SK-N-SH (cell line): ENCODE results near the gene ADGRE2. TPM values are rescaled to one million over a fixed set of nuclear protein-coding genes. Genes with fewer than 3 reads are reported as not detected.

Experiments
- CTCF ChIA-PET: fragments of 300-600, 350-600 bp; formaldehyde crosslinking; extraction: SDS; loops from one replicate; lab custom pipeline; 2021; lab: Yijun Ruan, JAX
- POLR2A ChIA-PET: fragments of 350-600 bp; sonication (Branson Sonifier 250); formaldehyde crosslinking; extraction: SDS; loops from one replicate; lab custom pipeline; 2020; ENCODE audit warnings: antibody characterized with exemption, inconsistent platforms; lab: Yijun Ruan, JAX
- DNase-seq: peaks from one replicate; pipeline ENCODE4 v3.0.0; 2012
- H2AFZ ChIP-seq: fragments of 200-600 bp; sonication (generic); 2 replicates; pipeline ENCODE4 v1.8.1; 2016; ENCODE audit warnings: antibody characterized with exemption, mild to moderate bottlenecking, low read depth
- H3F3A ChIP-seq: fragments of 200-600 bp; sonication (generic); replicated peaks from 2 replicates; pipeline ENCODE3; 2016; ENCODE audit warnings: antibody characterized with exemption, mild to moderate bottlenecking; ENCODE audit not compliant: insufficient read depth
- H3K27ac ChIP-seq, 2 experiments: fragments of 200-500 bp in 1 of 2; fragments of 200-600 bp in 1 of 2; sonication (Bioruptor generic) in 1 of 2; sonication (generic), shearing (Covaris generic) in 1 of 2; 2 replicates each; pipeline versions ENCODE4 v1.5.1 to v1.6.1; 2014 to 2016; ENCODE audit warnings: low read depth in 2 of 2, inconsistent platforms in 1 of 2, low read length in 1 of 2, mild to moderate bottlenecking in 1 of 2, mixed read lengths in 1 of 2
- H3K27me3 ChIP-seq: fragments of 200-600 bp; sonication (generic), shearing (Covaris generic); 2 replicates; pipeline ENCODE4 v1.6.1; 2016; ENCODE audit warnings: mixed run types; ENCODE audit not compliant: insufficient read depth
- H3K36me3 ChIP-seq, 2 experiments: fragments of 200-500 bp in 1 of 2; fragments of 200-600 bp in 1 of 2; sonication (Bioruptor generic) in 1 of 2; sonication (generic) in 1 of 2; replicated peaks in 1 of 2; 2 replicates each; pipeline versions ENCODE3 to v1.5.1; 2014 to 2016; ENCODE audit warnings: low read length in 1 of 2, mild to moderate bottlenecking in 1 of 2; ENCODE audit not compliant: insufficient read depth in 2 of 2, control insufficient read depth in 1 of 2
- H3K4me1 ChIP-seq, 2 experiments: fragments of 200-500 bp in 1 of 2; fragments of 200-600 bp in 1 of 2; sonication (Bioruptor generic) in 1 of 2; sonication (generic), shearing (Covaris generic) in 1 of 2; 2 replicates each; pipeline versions ENCODE4 v1.5.1 to v1.6.1; 2014 to 2016; ENCODE audit warnings: low read depth in 1 of 2, low read length in 1 of 2, mixed run types in 1 of 2; ENCODE audit not compliant: insufficient read depth in 2 of 2, control insufficient read depth in 1 of 2
- H3K4me2 ChIP-seq: fragments of 200-600 bp; sonication (generic), shearing (Covaris generic); 2 replicates; pipeline ENCODE4 v1.6.1; 2017; ENCODE audit warnings: mixed run types
- H3K4me3 ChIP-seq, 2 experiments: fragments of 200-500 bp in 1 of 2; fragments of 200-600 bp in 1 of 2; sonication (Bioruptor generic) in 1 of 2; sonication (generic), shearing (Covaris generic) in 1 of 2; 2 replicates each; pipeline versions ENCODE4 v1.5.1 to v1.8.1; 2014 to 2016; ENCODE audit warnings: low read depth in 2 of 2, inconsistent platforms in 1 of 2, low read length in 1 of 2, mild to moderate bottlenecking in 1 of 2, mixed read lengths in 1 of 2, moderate library complexity in 1 of 2
- H3K79me2 ChIP-seq: fragments of 200-600 bp; sonication (generic); 2 replicates; pipeline ENCODE4 v1.8.1; 2017; ENCODE audit warnings: mild to moderate bottlenecking; ENCODE audit not compliant: insufficient read depth
- H3K9ac ChIP-seq: fragments of 200-600 bp; sonication (generic); 2 replicates; pipeline ENCODE4 v1.6.1; 2017; ENCODE audit warnings: mixed run types
- H3K9me2 ChIP-seq: fragments of 200-600 bp; sonication (generic); 2 replicates; pipeline ENCODE4 v1.6.1; 2017; ENCODE audit warnings: mixed run types
- H3K9me3 ChIP-seq: fragments of 200-600 bp; sonication (generic); 2 replicates; pipeline ENCODE4 v1.6.1; 2017; ENCODE audit warnings: mixed run types, mild to moderate bottlenecking, moderate library complexity
- H4K20me1 ChIP-seq: fragments of 200-600 bp; sonication (generic); 2 replicates; pipeline ENCODE4 v1.6.1; 2017; ENCODE audit warnings: mild to moderate bottlenecking, mixed run types; ENCODE audit not compliant: insufficient read depth
- FOSL2 ChIP-seq: IDR thresholded peaks from 2 replicates; pipeline ENCODE4 v1.4.0; 2012; ENCODE audit warnings: low read depth, mild to moderate bottlenecking, moderate library complexity, borderline replicate concordance
- GATA2 ChIP-seq: sonication (generic); formaldehyde crosslinking; IDR thresholded peaks from 2 replicates; pipeline ENCODE4 v1.5.0; 2020; ENCODE audit warnings: mild to moderate bottlenecking, missing genetic modification reagents
- JUND ChIP-seq: IDR thresholded peaks from 2 replicates; pipeline ENCODE4 v1.4.0; 2012
- MEF2A ChIP-seq: IDR thresholded peaks from 2 replicates; pipeline ENCODE4 v1.4.0; 2012; ENCODE audit warnings: low read depth, borderline replicate concordance
- MXI1 ChIP-seq: IDR thresholded peaks from 2 replicates; pipeline ENCODE4 v1.6.1; 2012; ENCODE audit warnings: mild to moderate bottlenecking, low read depth, low read length, improper control_type of control experiment
- NFIC ChIP-seq: IDR thresholded peaks from 2 replicates; pipeline ENCODE4 v1.4.0; 2012; ENCODE audit warnings: borderline replicate concordance
- NRF1 ChIP-seq: IDR thresholded peaks from 2 replicates; pipeline ENCODE4 v1.6.1; 2012; ENCODE audit warnings: low read depth, mild to moderate bottlenecking, low read length
- RFX5 ChIP-seq: IDR thresholded peaks from 2 replicates; pipeline ENCODE4 v1.6.1; 2012; ENCODE audit warnings: mild to moderate bottlenecking, improper control_type of control experiment, low read length
- RXRA ChIP-seq: IDR thresholded peaks from 2 replicates; pipeline ENCODE4 v1.4.0; 2012; ENCODE audit warnings: low read depth, mild to moderate bottlenecking, borderline replicate concordance
- SIN3A ChIP-seq: IDR thresholded peaks from 2 replicates; pipeline ENCODE4 v1.6.1; 2012; ENCODE audit warnings: low read depth, mild to moderate bottlenecking, low read length, moderate library complexity, borderline replicate concordance
- SMC3 ChIP-seq: IDR thresholded peaks from 2 replicates; pipeline ENCODE4 v1.6.1; 2012; ENCODE audit warnings: low read depth, low read length, improper control_type of control experiment
- TEAD4 ChIP-seq: IDR thresholded peaks from 2 replicates; pipeline ENCODE4 v1.4.0; 2012; ENCODE audit warnings: mild to moderate bottlenecking, borderline replicate concordance; ENCODE audit not compliant: insufficient read depth
- WGBS: methylation state at CpG from one replicate; pipeline ENCODE4 v1.1.6; 2017; ENCODE audit warnings: low lambda C conversion rate; 5-methylcytosine and 5-hydroxymethylcytosine counted together
- polyA plus RNA-seq, 3 experiments: library from polyadenylated mRNA; depleted of rRNA; stranded (reverse); fragments of >200 nt; gene quantifications; 2 replicates each; pipeline ENCODE4 v1.2.3, GENCODE V29; 2012
- small RNA-seq, 7 experiments: library from RNA; depleted of rRNA; stranded (forward); fragments of <200 nt; gene quantifications; one replicate each; pipeline ENCODE3, GENCODE V24; 2012
- TF ChIP-seq, protein P1 (sequence below): IDR thresholded peaks from 2 replicates; pipeline ENCODE4 v1.4.0; 2012; ENCODE audit warnings: low read depth
- TF ChIP-seq, protein P2 (sequence below): IDR thresholded peaks from 2 replicates; pipeline ENCODE4 v1.4.0; 2012; ENCODE audit warnings: low read depth, borderline replicate concordance
- TF ChIP-seq, protein P3 (sequence below): IDR thresholded peaks from 2 replicates; pipeline ENCODE4 v1.6.1; 2012; ENCODE audit warnings: mild to moderate bottlenecking, low read depth, low read length, moderate library complexity
- TF ChIP-seq, protein P4 (sequence below): fragments of 150-350 bp; IDR thresholded peaks from 2 replicates; pipeline ENCODE4 v1.6.1; 2017; ENCODE audit warnings: antibody characterized with exemption, low read length, low read depth, borderline replicate concordance

The ADGRE2 gene
- polyA plus RNA-seq, 1 of the 3 experiments (the other 2 are of a cell fraction) = 0.02 TPM

DNA sequence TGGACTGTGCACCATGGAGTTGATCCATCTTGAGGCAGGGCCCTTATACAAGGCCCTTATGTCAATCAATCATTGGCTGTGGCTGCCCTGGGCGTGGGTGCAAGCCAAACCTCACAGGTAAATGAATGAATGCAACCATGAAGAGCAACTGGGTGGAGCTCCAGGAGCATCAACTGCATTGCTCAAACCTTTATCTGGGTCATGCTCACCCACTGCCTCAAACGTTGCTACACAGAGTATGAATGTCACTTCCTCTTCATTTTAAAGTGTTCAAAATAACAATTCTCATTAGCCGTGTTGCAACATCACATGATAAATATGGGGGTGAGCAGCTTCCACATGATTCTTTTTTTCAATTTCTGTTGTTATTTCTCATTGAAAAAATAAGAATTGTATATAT lies 94.9 kb downstream of the ADGRE2 start:
- no peaks in the 10 kb centered on the region for H3K4me1 ChIP-seq
- no peaks in the 10 kb centered on the region for H4K20me1 ChIP-seq
- no peak overlapping the region for H2AFZ ChIP-seq
- no peaks in the 10 kb centered on the region for H3K9me2 ChIP-seq
- TF ChIP-seq SIN3A (no peak), RFX5 (no peak), TEAD4 (no peak), RXRA (no peak), GATA2 (CRISPR knock-in tag) (no peak), JUND (no peak), NRF1 (no peak), NFIC (no peak), MEF2A (no peak), FOSL2 (no peak), MXI1 (no peak), SMC3 (no peak)
- TF ChIP-seq, protein P1, sequence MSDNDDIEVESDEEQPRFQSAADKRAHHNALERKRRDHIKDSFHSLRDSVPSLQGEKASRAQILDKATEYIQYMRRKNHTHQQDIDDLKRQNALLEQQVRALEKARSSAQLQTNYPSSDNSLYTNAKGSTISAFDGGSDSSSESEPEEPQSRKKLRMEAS = no peak
- TF ChIP-seq, protein P2, sequence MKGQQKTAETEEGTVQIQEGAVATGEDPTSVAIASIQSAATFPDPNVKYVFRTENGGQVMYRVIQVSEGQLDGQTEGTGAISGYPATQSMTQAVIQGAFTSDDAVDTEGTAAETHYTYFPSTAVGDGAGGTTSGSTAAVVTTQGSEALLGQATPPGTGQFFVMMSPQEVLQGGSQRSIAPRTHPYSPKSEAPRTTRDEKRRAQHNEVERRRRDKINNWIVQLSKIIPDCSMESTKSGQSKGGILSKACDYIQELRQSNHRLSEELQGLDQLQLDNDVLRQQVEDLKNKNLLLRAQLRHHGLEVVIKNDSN = no peak
- TF ChIP-seq, protein P3, sequence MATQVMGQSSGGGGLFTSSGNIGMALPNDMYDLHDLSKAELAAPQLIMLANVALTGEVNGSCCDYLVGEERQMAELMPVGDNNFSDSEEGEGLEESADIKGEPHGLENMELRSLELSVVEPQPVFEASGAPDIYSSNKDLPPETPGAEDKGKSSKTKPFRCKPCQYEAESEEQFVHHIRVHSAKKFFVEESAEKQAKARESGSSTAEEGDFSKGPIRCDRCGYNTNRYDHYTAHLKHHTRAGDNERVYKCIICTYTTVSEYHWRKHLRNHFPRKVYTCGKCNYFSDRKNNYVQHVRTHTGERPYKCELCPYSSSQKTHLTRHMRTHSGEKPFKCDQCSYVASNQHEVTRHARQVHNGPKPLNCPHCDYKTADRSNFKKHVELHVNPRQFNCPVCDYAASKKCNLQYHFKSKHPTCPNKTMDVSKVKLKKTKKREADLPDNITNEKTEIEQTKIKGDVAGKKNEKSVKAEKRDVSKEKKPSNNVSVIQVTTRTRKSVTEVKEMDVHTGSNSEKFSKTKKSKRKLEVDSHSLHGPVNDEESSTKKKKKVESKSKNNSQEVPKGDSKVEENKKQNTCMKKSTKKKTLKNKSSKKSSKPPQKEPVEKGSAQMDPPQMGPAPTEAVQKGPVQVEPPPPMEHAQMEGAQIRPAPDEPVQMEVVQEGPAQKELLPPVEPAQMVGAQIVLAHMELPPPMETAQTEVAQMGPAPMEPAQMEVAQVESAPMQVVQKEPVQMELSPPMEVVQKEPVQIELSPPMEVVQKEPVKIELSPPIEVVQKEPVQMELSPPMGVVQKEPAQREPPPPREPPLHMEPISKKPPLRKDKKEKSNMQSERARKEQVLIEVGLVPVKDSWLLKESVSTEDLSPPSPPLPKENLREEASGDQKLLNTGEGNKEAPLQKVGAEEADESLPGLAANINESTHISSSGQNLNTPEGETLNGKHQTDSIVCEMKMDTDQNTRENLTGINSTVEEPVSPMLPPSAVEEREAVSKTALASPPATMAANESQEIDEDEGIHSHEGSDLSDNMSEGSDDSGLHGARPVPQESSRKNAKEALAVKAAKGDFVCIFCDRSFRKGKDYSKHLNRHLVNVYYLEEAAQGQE = no peak
- TF ChIP-seq, protein P4, sequence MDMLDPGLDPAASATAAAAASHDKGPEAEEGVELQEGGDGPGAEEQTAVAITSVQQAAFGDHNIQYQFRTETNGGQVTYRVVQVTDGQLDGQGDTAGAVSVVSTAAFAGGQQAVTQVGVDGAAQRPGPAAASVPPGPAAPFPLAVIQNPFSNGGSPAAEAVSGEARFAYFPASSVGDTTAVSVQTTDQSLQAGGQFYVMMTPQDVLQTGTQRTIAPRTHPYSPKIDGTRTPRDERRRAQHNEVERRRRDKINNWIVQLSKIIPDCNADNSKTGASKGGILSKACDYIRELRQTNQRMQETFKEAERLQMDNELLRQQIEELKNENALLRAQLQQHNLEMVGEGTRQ = no peak
- H3K27ac ChIP-seq = no peak overlapping the region
- H3K9me3 ChIP-seq = no peaks in the 10 kb centered on the region
- H3F3A ChIP-seq = peaks cover 2% of the 10 kb centered on the region
- CTCF ChIA-PET = interaction anchor here (1.0 to 10.2 kb wide), 3 partner anchors 10 to 111 kb away, joined by 3 to 123 read pairs (median 21); partner anchors contain the start of genes ADGRE3 and NDUFB7
- 10% methylated on average over 2 of the region's 3 CpGs for WGBS
- no peaks in the 10 kb centered on the region for H3K79me2 ChIP-seq
- DNase-seq = no peak
- peaks cover 21% of the 10 kb centered on the region; the same call in 1 of the 2 replicates for H3K27me3 ChIP-seq
- POLR2A ChIA-PET = no interaction called here
- no peak overlapping the region for H3K4me3 ChIP-seq
- H3K9ac ChIP-seq = no peak overlapping the region
- no peak overlapping the region for H3K4me2 ChIP-seq
- no peaks in the 10 kb centered on the region for H3K36me3 ChIP-seq

Small RNA genes lying within 50 kb of the gene (small RNA-seq; reads per million reads assigned to genes)
- 0 reads per million in 7 experiments for gene AC005255.1

Other genes starting within 250 kb of the ADGRE2 start
- 87.9 and 110 TPM in 2 replicates for gene TECR, start 249.0 kb downstream of the ADGRE2 start, polyA plus RNA-seq (2012; rRNA removed)
- gene NDUFB7, start 206.5 kb downstream of the ADGRE2 start, polyA plus RNA-seq (2012; rRNA removed) = 458 and 465 TPM in 2 replicates
- gene CLEC17A, start 195.5 kb downstream of the ADGRE2 start, polyA plus RNA-seq (2012; rRNA removed) = 0.05 TPM in 1 of 2 replicates, not detected in the other
- gene ADGRE3, start 103.7 kb downstream of the ADGRE2 start, polyA plus RNA-seq (2012; rRNA removed) = not detected in 2 replicates
- 15.2 and 19.6 TPM in 2 replicates for gene ZNF333, start 88.5 kb downstream of the ADGRE2 start, polyA plus RNA-seq (2012; rRNA removed)
- gene OR7A5, start 56.6 kb upstream of the ADGRE2 start, polyA plus RNA-seq (2012; rRNA removed) = not detected in 2 replicates
- not detected in 2 replicates for gene OR7C1, start 56.6 kb upstream of the ADGRE2 start, polyA plus RNA-seq (2012; rRNA removed)
- not detected in 2 replicates for gene OR7A10, start 70.4 kb upstream of the ADGRE2 start, polyA plus RNA-seq (2012; rRNA removed)
- not detected in 2 replicates for gene OR7A17, start 107.6 kb upstream of the ADGRE2 start, polyA plus RNA-seq (2012; rRNA removed)
- not detected in 2 replicates for gene OR7C2, start 162.9 kb upstream of the ADGRE2 start, polyA plus RNA-seq (2012; rRNA removed)
- not detected in 2 replicates for gene SLC1A6, start 201.3 kb upstream of the ADGRE2 start, polyA plus RNA-seq (2012; rRNA removed)